Activated CD4-positive, alpha-beta T cell treated with anti-CD3 and anti-CD28 coated beads, Interleukin-2, amount 50 U/mL, for 1 hour (primary cell): Measurements from ENCODE around the gene LPP.

Experiments
- DNase-seq: peaks from one replicate; pipeline ENCODE4 v3.0.0-alpha.2; 2020

LPP gene

GRCh38 chr3:188923671-188924070, 769.7 kb downstream of the LPP start:
- DNase-seq = no peak

GRCh38 chr3:188925376-188925775, 771.4 kb downstream of the LPP start:
- no peak for DNase-seq

DNA sequence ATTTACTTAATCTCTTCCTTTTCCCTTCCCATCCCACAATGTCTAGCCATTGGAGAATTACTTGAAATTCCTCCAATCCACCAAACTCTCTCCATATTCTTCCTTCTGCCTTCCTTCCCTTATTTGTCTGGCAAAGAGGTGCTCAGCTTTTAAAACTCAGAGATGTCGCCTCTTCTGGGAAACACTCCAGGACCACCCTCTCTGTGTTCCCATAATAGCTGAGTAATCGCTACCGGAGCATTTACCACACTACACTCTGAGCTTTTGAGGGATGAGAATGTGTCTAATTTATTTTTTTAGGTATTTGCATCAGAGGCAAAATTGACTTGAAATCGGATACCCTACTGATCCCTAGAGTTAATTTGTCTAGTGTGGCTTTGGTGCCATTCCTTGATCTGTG, 772.2 kb downstream of the LPP start:
- DNase-seq = no peak

GRCh38 chr3:188926741-188927511, 773.0 kb downstream of the LPP start:
- DNase-seq = no peak

GRCh38 chr3:188927971-188928370, 774.0 kb downstream of the LPP start:
- no peak for DNase-seq

- DNase-seq = no peak
Measured at GRCh38 chr3:188929137-188929536, 775.2 kb downstream of the LPP start.

GRCh38 chr3:188931036-188931435, 777.1 kb downstream of the LPP start:
- DNase-seq = no peak

GRCh38 chr3:188931531-188931930, 777.6 kb downstream of the LPP start:
- DNase-seq = no peak

GRCh38 chr3:188934989-188935388, 781.0 kb downstream of the LPP start:
- DNase-seq = no peak

- DNase-seq = no peak
Measured at GRCh38 chr3:188936597-188937107, 782.7 kb downstream of the LPP start.

- DNase-seq = no peak
Measured at GRCh38 chr3:188937389-188937788, 783.4 kb downstream of the LPP start.

DNA sequence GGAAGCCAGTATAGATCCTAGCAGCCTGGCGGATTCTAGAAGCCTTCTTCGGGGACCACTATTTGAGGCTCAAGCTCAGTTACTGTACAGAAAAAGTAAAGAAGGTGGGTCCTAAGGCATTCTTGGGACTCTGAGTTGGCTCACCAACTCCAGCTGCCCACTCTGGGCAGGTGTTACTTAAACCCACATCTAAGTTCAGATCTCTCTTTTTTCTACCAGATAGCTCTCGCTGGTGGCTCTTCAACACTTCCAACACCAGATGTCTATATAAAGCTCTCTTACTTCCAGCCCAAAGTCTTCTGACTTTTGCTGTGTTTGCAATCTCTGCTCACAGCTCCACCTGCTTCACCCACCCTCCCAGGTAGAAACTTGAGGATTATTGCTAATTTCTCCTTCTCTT, 785.0 kb downstream of the LPP start:
- DNase-seq = no peak

DNA sequence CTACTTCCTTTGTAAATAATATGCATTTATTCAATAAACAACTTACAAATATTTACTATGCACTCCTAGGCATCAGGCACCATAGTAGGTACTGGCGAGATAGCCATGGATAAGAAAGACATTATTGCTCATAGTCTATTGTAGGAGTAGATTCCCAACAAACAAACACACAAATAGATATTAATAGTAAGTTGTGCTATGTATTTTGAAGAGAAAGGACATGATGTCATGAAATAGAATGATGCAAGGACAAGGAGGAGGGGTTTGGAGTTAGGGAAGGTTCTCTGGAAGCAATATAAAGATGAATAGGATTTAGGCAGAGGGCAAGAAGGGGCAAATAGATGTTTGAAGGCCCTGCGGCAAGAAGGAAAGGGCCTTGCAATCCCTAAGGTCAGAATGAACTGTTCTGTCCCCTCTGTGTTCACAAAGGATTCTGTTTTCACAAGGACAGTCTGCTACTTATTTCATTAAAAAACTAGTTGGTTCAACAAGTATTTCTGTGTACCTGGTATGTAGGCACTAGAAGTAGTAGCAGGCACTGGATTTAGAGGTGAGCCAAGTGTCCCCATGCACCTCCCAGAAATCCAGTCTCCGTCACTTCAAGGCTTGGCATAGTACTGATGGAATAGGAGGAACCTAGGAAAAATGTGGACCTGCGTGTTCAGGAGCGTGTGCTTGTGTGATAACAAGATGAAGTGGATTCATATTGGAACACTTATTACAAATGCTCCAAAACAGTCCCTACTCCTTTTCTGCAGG, 786.0 kb downstream of the LPP start:
- no peak for DNase-seq
